ENCODE measurements around the gene DLGAP1. TPM values are rescaled to one million over a fixed set of nuclear protein-coding genes. Genes with fewer than 3 reads are reported as not detected.
A peak's percentile ranks its signal among the peaks of the same experiment; 100 is the strongest.

DLGAP1 gene
- total RNA-seq, 1 experiment from 2014 or later, result 2.9 TPM

- peak; percentile 29 for DNase-seq (ENCODE audit: low read depth)
These were observed 1000.6 kb downstream of the DLGAP1 start for GRCh38 chr18:3454365-3455089.

- peak; percentile 68 for DNase-seq (ENCODE audit: low read depth)
These were observed 1001.4 kb downstream of the DLGAP1 start for GRCh38 chr18:3453540-3454364.

- DNase-seq (ENCODE audit: low read depth), result peak; percentile 7
These were observed 1002.2 kb downstream of the DLGAP1 start for GRCh38 chr18:3452750-3453539.

- peak; percentile 49 for DNase-seq (ENCODE audit: low read depth)
These were observed 1002.9 kb downstream of the DLGAP1 start for GRCh38 chr18:3451989-3452749.

- peak; percentile 85 for DNase-seq (ENCODE audit: low read depth)
These were observed 1003.7 kb downstream of the DLGAP1 start for GRCh38 chr18:3451183-3451988.

- DNase-seq (ENCODE audit: low read depth), result no peak
These were observed 1004.3 kb downstream of the DLGAP1 start for GRCh38 chr18:3450799-3451182.

GRCh38 chr18:3450012-3450798 is 1004.9 kb downstream of the DLGAP1 start, which contains the start of gene TGIF1:
TGIF1 (plus strand) TSS chr18:3450172; CDS start chr18:3450490, 318 bp downstream.
- peak; percentile 83 for DNase-seq (ENCODE audit: low read depth)

- DNase-seq (ENCODE audit: low read depth), result peak; percentile 85
These were observed 1005.5 kb downstream of the DLGAP1 start for GRCh38 chr18:3449512-3450011.

- no peak for DNase-seq (ENCODE audit: low read depth)
These were observed 1006.1 kb downstream of the DLGAP1 start for GRCh38 chr18:3448838-3449511.

- DNase-seq (ENCODE audit: low read depth), result peak; percentile 95
These were observed 1006.9 kb downstream of the DLGAP1 start for GRCh38 chr18:3447895-3448837.

GRCh38 chr18:3447068-3447894 is 1007.8 kb downstream of the DLGAP1 start:
- DNase-seq (ENCODE audit: low read depth), result peak; percentile 37
